Activated T-helper 1 cell treated with Interleukin-2 at 50 U/mL for 16 hours (primary cell): ENCODE data around the gene POLR1F.

Experiments used
- DNase-seq: peaks from one replicate; pipeline ENCODE4 v3.0.0-alpha.2; 2020; ENCODE audit warnings: low read depth

The POLR1F gene

DNA sequence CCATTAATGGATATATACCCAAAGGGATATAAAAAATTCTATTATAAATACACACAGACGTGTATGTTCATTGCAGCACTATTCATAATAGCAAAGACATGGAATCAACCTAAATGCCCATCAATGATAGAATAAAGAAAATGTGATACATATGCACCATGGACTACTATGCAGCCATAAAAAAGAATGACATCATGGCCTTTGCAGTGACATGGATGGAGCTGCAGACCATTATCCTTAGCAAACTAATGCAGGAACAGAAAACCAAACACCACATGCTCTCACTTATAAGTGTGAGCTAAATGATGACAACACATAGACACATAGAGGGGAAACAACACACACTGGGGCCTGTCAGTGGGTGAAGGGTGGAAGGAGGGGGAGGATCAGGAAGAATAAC, 33.0 kb downstream of the POLR1F start:
- no peak for DNase-seq

- no peak for DNase-seq
Observed at GRCh38 chr7:19674266-19674960, 34.4 kb downstream of the POLR1F start.

- DNase-seq: no peak
Observed at GRCh38 chr7:19670806-19671205, 38.0 kb downstream of the POLR1F start.

DNA sequence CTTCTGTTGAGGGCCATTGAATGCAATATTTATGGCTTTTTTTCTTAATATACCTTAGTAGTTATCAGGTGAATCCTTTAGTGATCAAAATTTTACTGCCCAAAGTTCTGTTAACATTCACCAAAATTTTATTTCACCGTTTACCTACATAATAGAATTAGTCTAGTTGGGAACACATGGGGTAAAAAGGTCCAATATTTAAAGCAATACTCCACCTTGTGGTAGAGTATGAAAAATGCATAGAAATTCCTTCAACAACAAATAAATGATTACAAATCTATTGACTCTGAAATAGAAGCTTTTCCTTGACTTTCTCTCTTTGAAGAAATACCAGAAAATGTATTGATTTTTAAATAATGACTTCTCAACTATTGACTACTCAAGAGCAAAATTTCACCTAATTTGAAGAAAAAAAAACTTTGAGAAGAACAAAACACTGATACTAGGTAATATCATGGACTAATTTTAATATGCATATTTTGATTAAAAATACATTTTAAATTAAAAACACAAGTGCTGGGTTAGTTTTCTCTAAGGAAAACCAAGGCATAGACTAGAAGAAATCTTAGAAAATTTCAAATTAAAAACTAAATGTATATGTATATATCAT, 43.3 kb downstream of the POLR1F start:
- no peak for DNase-seq

- DNase-seq: no peak
Observed at GRCh38 chr7:19663816-19664462, 44.9 kb downstream of the POLR1F start.

GRCh38 chr7:19648791-19649190, 60.0 kb downstream of the POLR1F start:
- DNase-seq: no peak
